GM12878 (cell line): ENCODE measurements around the gene HOXD13.

Source experiments
- BHLHE40 ChIP-seq, 2 experiments: fragments of 450-650 bp in 1 of 2; IDR thresholded peaks; 2 replicates each; pipeline ENCODE4 v1.6.1; 2011 to 2017; ENCODE audit warnings: low read depth in 2 of 2, borderline replicate concordance in 1 of 2, improper control_type of control experiment in 1 of 2, low read length in 1 of 2, mild to moderate bottlenecking in 1 of 2
- CEBPB ChIP-seq, 2 experiments: fragments of 150-350 bp in 1 of 2; IDR thresholded peaks; 2 replicates each; pipeline ENCODE4 v1.6.1; 2012 to 2014; ENCODE audit warnings: low read depth in 2 of 2, low read length in 2 of 2, borderline replicate concordance in 1 of 2, inconsistent platforms in 1 of 2
- PBX3 ChIP-seq: IDR thresholded peaks from 2 replicates; pipeline ENCODE4 v1.6.1; 2011; ENCODE audit warnings: mild to moderate bottlenecking, low read depth, low read length, moderate library complexity; ENCODE audit not compliant: insufficient replicate concordance
- POLR2AphosphoS5 ChIP-seq: IDR thresholded peaks from 2 replicates; pipeline ENCODE4 v1.6.1; 2011; ENCODE audit warnings: mild to moderate bottlenecking, low read length, inconsistent platforms
- RAD21 ChIP-seq: IDR thresholded peaks from 2 replicates; pipeline ENCODE4 v1.6.1; 2011; ENCODE audit warnings: mild to moderate bottlenecking, low read depth, low read length, moderate library complexity; ENCODE audit not compliant: insufficient read depth
- SMAD1 ChIP-seq: fragments of 450-650 bp; IDR thresholded peaks from 2 replicates; pipeline ENCODE4 v1.6.1; 2018; ENCODE audit warnings: mild to moderate bottlenecking, low read depth; ENCODE audit not compliant: partially characterized antibody
- SREBF2 ChIP-seq: IDR thresholded peaks from 2 replicates; pipeline ENCODE4 v1.6.1; 2012; ENCODE audit warnings: mild to moderate bottlenecking, low read length
- TCF7 ChIP-seq: IDR thresholded peaks from 2 replicates; pipeline ENCODE4 v1.6.1; 2014; ENCODE audit warnings: antibody characterized with exemption, borderline replicate concordance
- YBX1 ChIP-seq: fragments of 450-650 bp; IDR thresholded peaks from 2 replicates; pipeline ENCODE4 v1.6.1; 2016; ENCODE audit warnings: antibody characterized with exemption
- TF ChIP-seq, protein P1 (sequence below), 3 experiments: IDR thresholded peaks in 2 of 3; conservative IDR thresholded peaks in 1 of 3; 2 replicates each; pipeline ENCODE4 v1.5.1; 2011; ENCODE audit warnings: low read depth in 3 of 3, low read length in 3 of 3, mild to moderate bottlenecking in 3 of 3, control low read depth in 2 of 3, moderate library complexity in 2 of 3, inconsistent platforms in 1 of 3, mixed read lengths in 1 of 3; ENCODE audit not compliant: control insufficient read depth in 2 of 3, insufficient read depth in 1 of 3; ENCODE audit errors: extremely low read depth in 1 of 3
- TF ChIP-seq, protein P2 (sequence below): fragments of 450-650 bp; IDR thresholded peaks from 2 replicates; pipeline ENCODE4 v1.6.1; 2016; ENCODE audit warnings: mild to moderate bottlenecking
- TF ChIP-seq, protein P3 (sequence below): IDR thresholded peaks from 2 replicates; pipeline ENCODE4 v1.6.1; 2012; ENCODE audit warnings: low read depth, low read length, improper control_type of control experiment

- TF ChIP-seq SMAD1 (no peak), PBX3 (no peak), RAD21 (no peak), YBX1 (no peak), POLR2AphosphoS5 (no peak), SREBF2 (no peak), CEBPB (IDR thresholded peaks at IDR 0.05; ENCODE audit: borderline replicate concordance in 1 of 2, low read depth in 2 of 2, low read length in 2 of 2) (no peak), TCF7 (no peak), BHLHE40 (IDR thresholded peaks at IDR 0.05; ENCODE audit: borderline replicate concordance in 1 of 2, low read depth in 2 of 2, low read length in 1 of 2) (no peak)
- TF ChIP-seq, protein P1, sequence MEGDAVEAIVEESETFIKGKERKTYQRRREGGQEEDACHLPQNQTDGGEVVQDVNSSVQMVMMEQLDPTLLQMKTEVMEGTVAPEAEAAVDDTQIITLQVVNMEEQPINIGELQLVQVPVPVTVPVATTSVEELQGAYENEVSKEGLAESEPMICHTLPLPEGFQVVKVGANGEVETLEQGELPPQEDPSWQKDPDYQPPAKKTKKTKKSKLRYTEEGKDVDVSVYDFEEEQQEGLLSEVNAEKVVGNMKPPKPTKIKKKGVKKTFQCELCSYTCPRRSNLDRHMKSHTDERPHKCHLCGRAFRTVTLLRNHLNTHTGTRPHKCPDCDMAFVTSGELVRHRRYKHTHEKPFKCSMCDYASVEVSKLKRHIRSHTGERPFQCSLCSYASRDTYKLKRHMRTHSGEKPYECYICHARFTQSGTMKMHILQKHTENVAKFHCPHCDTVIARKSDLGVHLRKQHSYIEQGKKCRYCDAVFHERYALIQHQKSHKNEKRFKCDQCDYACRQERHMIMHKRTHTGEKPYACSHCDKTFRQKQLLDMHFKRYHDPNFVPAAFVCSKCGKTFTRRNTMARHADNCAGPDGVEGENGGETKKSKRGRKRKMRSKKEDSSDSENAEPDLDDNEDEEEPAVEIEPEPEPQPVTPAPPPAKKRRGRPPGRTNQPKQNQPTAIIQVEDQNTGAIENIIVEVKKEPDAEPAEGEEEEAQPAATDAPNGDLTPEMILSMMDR (IDR thresholded peaks at IDR 0.05 in 2 of 3, conservative IDR thresholded peaks at IDR 0.05 in 1 of 3; ENCODE audit: control insufficient read depth in 2 of 3, extremely low read depth in 1 of 3, insufficient read depth in 1 of 3, low read depth in 3 of 3, low read length in 3 of 3), result no peak
- TF ChIP-seq, protein P2, sequence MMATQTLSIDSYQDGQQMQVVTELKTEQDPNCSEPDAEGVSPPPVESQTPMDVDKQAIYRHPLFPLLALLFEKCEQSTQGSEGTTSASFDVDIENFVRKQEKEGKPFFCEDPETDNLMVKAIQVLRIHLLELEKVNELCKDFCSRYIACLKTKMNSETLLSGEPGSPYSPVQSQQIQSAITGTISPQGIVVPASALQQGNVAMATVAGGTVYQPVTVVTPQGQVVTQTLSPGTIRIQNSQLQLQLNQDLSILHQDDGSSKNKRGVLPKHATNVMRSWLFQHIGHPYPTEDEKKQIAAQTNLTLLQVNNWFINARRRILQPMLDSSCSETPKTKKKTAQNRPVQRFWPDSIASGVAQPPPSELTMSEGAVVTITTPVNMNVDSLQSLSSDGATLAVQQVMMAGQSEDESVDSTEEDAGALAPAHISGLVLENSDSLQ, result no peak
- TF ChIP-seq, protein P3, sequence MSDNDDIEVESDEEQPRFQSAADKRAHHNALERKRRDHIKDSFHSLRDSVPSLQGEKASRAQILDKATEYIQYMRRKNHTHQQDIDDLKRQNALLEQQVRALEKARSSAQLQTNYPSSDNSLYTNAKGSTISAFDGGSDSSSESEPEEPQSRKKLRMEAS, result no peak
These were observed 800 bp downstream of the HOXD13 start for GRCh38 chr2:176093145-176093897.
